Measurements from ENCODE around the gene PDXP. TPM values are rescaled to one million over a fixed set of nuclear protein-coding genes. Genes with fewer than 3 reads are reported as not detected.

PDXP gene
- total and polyA plus RNA-seq, 2 of the 13 experiments (the other 11 are each of a cell fraction or from before 2014, with no cell fraction given), result 58.2 to 70.6 TPM

DNA sequence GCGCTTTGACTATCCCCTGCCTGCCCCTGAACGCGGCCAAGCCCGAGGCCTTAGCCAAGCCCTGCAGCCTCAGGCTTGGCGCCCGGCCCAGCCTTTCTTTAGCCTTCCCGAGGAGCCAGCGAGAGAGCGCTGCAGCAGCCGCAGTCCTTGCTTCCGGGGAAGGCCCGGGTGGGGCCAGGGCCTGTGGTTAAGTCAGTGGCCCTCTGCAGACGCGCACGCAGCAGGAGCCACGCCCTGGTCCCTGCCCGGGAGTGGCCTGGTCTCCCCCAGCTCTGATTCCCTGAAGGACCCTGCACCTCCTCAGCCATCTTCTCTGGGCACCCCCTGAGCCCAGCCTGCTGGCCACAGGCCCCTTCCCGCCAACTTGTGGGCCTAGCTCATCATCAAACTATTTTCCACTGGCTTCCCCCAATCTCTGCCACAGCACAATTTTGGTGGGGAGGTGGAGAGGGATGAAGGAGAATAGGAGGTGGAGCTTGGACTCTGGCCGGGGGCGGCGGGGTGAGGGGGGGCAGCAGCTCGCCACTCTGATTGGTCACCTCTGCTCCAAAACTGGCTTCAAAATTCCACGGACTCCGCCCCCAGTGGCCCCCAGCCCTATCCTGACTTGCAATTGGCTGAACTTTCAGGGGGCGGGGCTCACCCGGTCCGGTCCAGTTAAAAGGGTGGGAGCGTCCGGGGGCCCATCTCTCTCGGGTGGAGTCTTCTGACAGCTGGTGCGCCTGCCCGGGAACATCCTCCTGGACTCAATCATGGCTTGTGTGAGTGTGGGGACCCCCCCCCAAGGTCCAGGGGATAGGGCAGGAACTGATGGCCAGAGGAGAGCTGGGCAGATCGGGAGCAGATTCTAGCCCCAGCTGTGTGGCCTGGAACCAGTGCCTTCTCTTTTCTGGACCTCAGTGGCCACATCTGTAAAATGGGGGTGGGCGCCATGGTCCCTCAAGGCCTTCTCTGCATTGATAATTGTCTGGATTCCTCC, 16.7 kb downstream of the PDXP start, which contains the start of gene LGALS1 (continued):
- TF ChIP-seq, protein P1, sequence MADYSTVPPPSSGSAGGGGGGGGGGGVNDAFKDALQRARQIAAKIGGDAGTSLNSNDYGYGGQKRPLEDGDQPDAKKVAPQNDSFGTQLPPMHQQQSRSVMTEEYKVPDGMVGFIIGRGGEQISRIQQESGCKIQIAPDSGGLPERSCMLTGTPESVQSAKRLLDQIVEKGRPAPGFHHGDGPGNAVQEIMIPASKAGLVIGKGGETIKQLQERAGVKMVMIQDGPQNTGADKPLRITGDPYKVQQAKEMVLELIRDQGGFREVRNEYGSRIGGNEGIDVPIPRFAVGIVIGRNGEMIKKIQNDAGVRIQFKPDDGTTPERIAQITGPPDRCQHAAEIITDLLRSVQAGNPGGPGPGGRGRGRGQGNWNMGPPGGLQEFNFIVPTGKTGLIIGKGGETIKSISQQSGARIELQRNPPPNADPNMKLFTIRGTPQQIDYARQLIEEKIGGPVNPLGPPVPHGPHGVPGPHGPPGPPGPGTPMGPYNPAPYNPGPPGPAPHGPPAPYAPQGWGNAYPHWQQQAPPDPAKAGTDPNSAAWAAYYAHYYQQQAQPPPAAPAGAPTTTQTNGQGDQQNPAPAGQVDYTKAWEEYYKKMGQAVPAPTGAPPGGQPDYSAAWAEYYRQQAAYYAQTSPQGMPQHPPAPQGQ (CRISPR knock-in tag; IDR thresholded peaks at IDR 0.05; ENCODE audit: borderline replicate concordance), result no peak
- no peak for TF ChIP-seq ZNF615 (CRISPR knock-in tag; IDR thresholded peaks at IDR 0.05; ENCODE audit: borderline replicate concordance)
- TF ChIP-seq, protein P2, sequence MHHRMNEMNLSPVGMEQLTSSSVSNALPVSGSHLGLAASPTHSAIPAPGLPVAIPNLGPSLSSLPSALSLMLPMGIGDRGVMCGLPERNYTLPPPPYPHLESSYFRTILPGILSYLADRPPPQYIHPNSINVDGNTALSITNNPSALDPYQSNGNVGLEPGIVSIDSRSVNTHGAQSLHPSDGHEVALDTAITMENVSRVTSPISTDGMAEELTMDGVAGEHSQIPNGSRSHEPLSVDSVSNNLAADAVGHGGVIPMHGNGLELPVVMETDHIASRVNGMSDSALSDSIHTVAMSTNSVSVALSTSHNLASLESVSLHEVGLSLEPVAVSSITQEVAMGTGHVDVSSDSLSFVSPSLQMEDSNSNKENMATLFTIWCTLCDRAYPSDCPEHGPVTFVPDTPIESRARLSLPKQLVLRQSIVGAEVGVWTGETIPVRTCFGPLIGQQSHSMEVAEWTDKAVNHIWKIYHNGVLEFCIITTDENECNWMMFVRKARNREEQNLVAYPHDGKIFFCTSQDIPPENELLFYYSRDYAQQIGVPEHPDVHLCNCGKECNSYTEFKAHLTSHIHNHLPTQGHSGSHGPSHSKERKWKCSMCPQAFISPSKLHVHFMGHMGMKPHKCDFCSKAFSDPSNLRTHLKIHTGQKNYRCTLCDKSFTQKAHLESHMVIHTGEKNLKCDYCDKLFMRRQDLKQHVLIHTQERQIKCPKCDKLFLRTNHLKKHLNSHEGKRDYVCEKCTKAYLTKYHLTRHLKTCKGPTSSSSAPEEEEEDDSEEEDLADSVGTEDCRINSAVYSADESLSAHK (CRISPR knock-in tag; IDR thresholded peaks at IDR 0.05; ENCODE audit: borderline replicate concordance), result no peak
- no peak for TF ChIP-seq FLYWCH1 (CRISPR knock-in tag; IDR thresholded peaks at IDR 0.05)
- peak; percentile 48; the same call in 1 of the 2 replicates for TF ChIP-seq ZNF12 (CRISPR knock-in tag; IDR thresholded peaks at IDR 0.05)
- TF ChIP-seq, protein P3, sequence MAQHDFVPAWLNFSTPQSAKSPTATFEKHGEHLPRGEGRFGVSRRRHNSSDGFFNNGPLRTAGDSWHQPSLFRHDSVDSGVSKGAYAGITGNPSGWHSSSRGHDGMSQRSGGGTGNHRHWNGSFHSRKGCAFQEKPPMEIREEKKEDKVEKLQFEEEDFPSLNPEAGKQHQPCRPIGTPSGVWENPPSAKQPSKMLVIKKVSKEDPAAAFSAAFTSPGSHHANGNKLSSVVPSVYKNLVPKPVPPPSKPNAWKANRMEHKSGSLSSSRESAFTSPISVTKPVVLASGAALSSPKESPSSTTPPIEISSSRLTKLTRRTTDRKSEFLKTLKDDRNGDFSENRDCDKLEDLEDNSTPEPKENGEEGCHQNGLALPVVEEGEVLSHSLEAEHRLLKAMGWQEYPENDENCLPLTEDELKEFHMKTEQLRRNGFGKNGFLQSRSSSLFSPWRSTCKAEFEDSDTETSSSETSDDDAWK (CRISPR knock-in tag; IDR thresholded peaks at IDR 0.05), result no peak
- no peak for TF ChIP-seq TRIM24 (CRISPR knock-in tag; IDR thresholded peaks at IDR 0.05)
- TF ChIP-seq SOX13 (IDR thresholded peaks at IDR 0.05), result no peak
- TF ChIP-seq SOX13 (CRISPR knock-in tag; conservative IDR thresholded peaks at IDR 0.05 in 1 of 2, IDR thresholded peaks at IDR 0.05 in 1 of 2), result 0 out of 4 replicates have a peak, but pooled peaks of 1 of the 2 experiments have one; percentile 6
- no peak for TF ChIP-seq ZNF577 (CRISPR knock-in tag; IDR thresholded peaks at IDR 0.05; ENCODE audit: borderline replicate concordance, low read depth)
- TF ChIP-seq, protein P4, sequence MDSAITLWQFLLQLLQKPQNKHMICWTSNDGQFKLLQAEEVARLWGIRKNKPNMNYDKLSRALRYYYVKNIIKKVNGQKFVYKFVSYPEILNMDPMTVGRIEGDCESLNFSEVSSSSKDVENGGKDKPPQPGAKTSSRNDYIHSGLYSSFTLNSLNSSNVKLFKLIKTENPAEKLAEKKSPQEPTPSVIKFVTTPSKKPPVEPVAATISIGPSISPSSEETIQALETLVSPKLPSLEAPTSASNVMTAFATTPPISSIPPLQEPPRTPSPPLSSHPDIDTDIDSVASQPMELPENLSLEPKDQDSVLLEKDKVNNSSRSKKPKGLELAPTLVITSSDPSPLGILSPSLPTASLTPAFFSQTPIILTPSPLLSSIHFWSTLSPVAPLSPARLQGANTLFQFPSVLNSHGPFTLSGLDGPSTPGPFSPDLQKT (CRISPR knock-in tag; IDR thresholded peaks at IDR 0.05; ENCODE audit: borderline replicate concordance), result no peak
- TF ChIP-seq SAP130 (CRISPR knock-in tag; IDR thresholded peaks at IDR 0.05; ENCODE audit: low read depth), result peak; percentile 47
- TF ChIP-seq U2AF2 (IDR thresholded peaks at IDR 0.05; ENCODE audit: low read depth, low read length), result no peak
- TF ChIP-seq MIER2 (CRISPR knock-in tag; IDR thresholded peaks at IDR 0.05), result no peak
- TF ChIP-seq PITX1 (CRISPR knock-in tag; IDR thresholded peaks at IDR 0.05), result peak; percentile 19; the same call in 1 of the 2 replicates
- no peak for TF ChIP-seq ZNF792 (CRISPR knock-in tag; IDR thresholded peaks at IDR 0.05)
- peak; percentile 27; the same call in 1 of the 2 replicates for TF ChIP-seq DMAP1 (CRISPR knock-in tag; IDR thresholded peaks at IDR 0.05)
- TF ChIP-seq, protein P5, sequence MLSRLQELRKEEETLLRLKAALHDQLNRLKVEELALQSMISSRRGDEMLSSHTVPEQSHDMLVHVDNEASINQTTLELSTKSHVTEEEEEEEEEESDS (CRISPR knock-in tag; IDR thresholded peaks at IDR 0.05; ENCODE audit: borderline replicate concordance), result no peak
- peak; percentile 53; the same call in 1 of the 2 replicates for TF ChIP-seq PHF21A (CRISPR knock-in tag; IDR thresholded peaks at IDR 0.05)
- no peak for TF ChIP-seq ZNF839 (CRISPR knock-in tag; IDR thresholded peaks at IDR 0.05; ENCODE audit: borderline replicate concordance)
- TF ChIP-seq ZNF251 (CRISPR knock-in tag; IDR thresholded peaks at IDR 0.05), result no peak
- no peak for TF ChIP-seq ZFAT (CRISPR knock-in tag; conservative IDR thresholded peaks at IDR 0.05)
- TF ChIP-seq NAIF1 (CRISPR knock-in tag; IDR thresholded peaks at IDR 0.05; ENCODE audit: borderline replicate concordance), result no peak

All from HepG2 (cell line).